CD4-positive, alpha-beta T cell (primary cell): ENCODE data around the gene DYNLL2. TPM values are rescaled to one million over a fixed set of nuclear protein-coding genes. Genes with fewer than 3 reads are reported as not detected.

ENCODE experiments used
- ATAC-seq: fragments of 200-7000 bp; cut with Tn5 transposase; one replicate; pipeline ENCODE4 v1.10.0; 2022; ENCODE audit warnings: mild to moderate bottlenecking; ENCODE audit not compliant: poor library complexity
- CTCF ChIA-PET: fragments of 350-600 bp; sonication (Branson Sonifier 250); formaldehyde crosslinking; loops from one replicate; lab custom pipeline; 2021; ENCODE audit warnings: antibody characterized with exemption, inconsistent platforms; lab: Charles Lee
- POLR2A ChIA-PET: fragments of 350-600 bp; sonication (Branson Sonifier 250); formaldehyde crosslinking; loops from one replicate; lab custom pipeline; 2021; ENCODE audit warnings: antibody characterized with exemption, inconsistent platforms; lab: Charles Lee
- DNase-seq, 14 experiments: peaks; one replicate each; pipeline ENCODE4 v3.0.0-alpha.2; 2013 to 2020; ENCODE audit warnings: mixed read lengths in 2 of 14
- H3K27ac ChIP-seq, 2 donors: one replicate each; pipeline versions ENCODE4 v1.5.1 to v1.7.0; 2013; ENCODE audit warnings: low read length in 2 of 2, low read depth in 1 of 2, mild to moderate bottlenecking in 1 of 2
- H3K27me3 ChIP-seq, 2 experiments: 1 replicate in 1 of 2; 2 replicates in 1 of 2; pipeline versions ENCODE4 v1.6.1 to v1.7.0; 2013; ENCODE audit warnings: low read length in 2 of 2, control low read depth in 1 of 2, mild to moderate bottlenecking in 1 of 2, moderate library complexity in 1 of 2; ENCODE audit not compliant: insufficient read depth in 2 of 2, control insufficient read depth in 1 of 2
- H3K36me3 ChIP-seq: one replicate; pipeline ENCODE4 v1.6.1; 2013; ENCODE audit warnings: low read length, control low read depth; ENCODE audit not compliant: insufficient read depth
- H3K4me1 ChIP-seq: one replicate; pipeline ENCODE4 v1.6.1; 2013; ENCODE audit warnings: low read length, control low read depth; ENCODE audit not compliant: insufficient read depth
- H3K4me3 ChIP-seq: one replicate; pipeline ENCODE4 v1.5.1; 2013; ENCODE audit warnings: mild to moderate bottlenecking, low read length, moderate library complexity
- H3K9me3 ChIP-seq, 2 experiments: 1 replicate in 1 of 2; 2 replicates in 1 of 2; pipeline versions ENCODE4 v1.6.1 to v1.7.0; 2013; ENCODE audit warnings: low read length in 2 of 2, mild to moderate bottlenecking in 2 of 2, control low read depth in 1 of 2, moderate library complexity in 1 of 2; ENCODE audit not compliant: control insufficient read depth in 1 of 2, insufficient read depth in 1 of 2
- H3K27ac Mint-ChIP-seq: one replicate; pipeline ENCODE4 v1.8.0; 2020; ENCODE audit warnings: mixed read lengths
- H3K27me3 Mint-ChIP-seq: one replicate; pipeline ENCODE4 v1.8.0; 2021; ENCODE audit warnings: mixed read lengths
- H3K36me3 Mint-ChIP-seq: one replicate; pipeline ENCODE4 v1.8.0; 2021; ENCODE audit warnings: low read depth, mixed read lengths
- H3K4me1 Mint-ChIP-seq: one replicate; pipeline ENCODE4 v1.8.0; 2021; ENCODE audit warnings: low read depth, mixed read lengths
- H3K4me3 Mint-ChIP-seq: one replicate; pipeline ENCODE4 v1.8.0; 2020; ENCODE audit warnings: mild to moderate bottlenecking, mixed read lengths
- H3K9me3 Mint-ChIP-seq: one replicate; pipeline ENCODE4 v1.8.0; 2020; ENCODE audit warnings: mixed read lengths
- intact Hi-C, 2 experiments: fragments of 100-400 bp; cut with DNase I in 1 of 2; cut with micrococcal nuclease in 1 of 2; formaldehyde crosslinking; loops; one replicate each; pipeline versions ENCODE4 v1.15.1 to v1.9.0; 2023 to 2025; cut with DNase I, micrococcal nuclease
- total RNA-seq, 174 experiments: library from RNA in 2 of 174; stranded (reverse) in 2 of 174; gene quantifications; one replicate each; pipeline ENCODE4 v1.2.3 and lab custom pipeline; 2021 to 2026
- TF ChIP-seq, protein P1 (sequence below): fragments of 200-600 bp; IDR thresholded peaks from one replicate; pipeline ENCODE4 v1.8.0; 2022; ENCODE audit warnings: antibody characterized with exemption, mild to moderate bottlenecking

DYNLL2 gene
- total RNA-seq, 2 experiments from 2014 or later, result 30.9 to 32.2 TPM

DNA sequence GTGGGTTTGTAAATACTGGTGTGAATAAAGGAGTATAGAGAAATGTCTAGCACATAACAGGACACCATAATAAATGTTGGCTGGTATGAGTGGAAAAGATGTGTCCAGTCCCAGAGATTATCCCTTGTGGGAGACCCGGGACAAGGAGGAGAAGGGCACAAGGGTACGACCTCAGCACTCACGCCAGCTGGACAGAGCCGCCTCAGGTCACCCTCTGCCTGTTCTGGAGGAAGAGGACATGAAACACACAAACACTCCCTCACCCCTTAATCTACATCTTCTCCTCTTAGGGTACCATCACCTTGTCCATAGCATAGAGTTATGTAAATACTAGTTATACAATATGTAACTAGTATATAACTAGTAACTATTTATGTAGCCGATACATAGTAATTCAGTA is 26.8 kb downstream of the DYNLL2 start:
- TF ChIP-seq, protein P1, sequence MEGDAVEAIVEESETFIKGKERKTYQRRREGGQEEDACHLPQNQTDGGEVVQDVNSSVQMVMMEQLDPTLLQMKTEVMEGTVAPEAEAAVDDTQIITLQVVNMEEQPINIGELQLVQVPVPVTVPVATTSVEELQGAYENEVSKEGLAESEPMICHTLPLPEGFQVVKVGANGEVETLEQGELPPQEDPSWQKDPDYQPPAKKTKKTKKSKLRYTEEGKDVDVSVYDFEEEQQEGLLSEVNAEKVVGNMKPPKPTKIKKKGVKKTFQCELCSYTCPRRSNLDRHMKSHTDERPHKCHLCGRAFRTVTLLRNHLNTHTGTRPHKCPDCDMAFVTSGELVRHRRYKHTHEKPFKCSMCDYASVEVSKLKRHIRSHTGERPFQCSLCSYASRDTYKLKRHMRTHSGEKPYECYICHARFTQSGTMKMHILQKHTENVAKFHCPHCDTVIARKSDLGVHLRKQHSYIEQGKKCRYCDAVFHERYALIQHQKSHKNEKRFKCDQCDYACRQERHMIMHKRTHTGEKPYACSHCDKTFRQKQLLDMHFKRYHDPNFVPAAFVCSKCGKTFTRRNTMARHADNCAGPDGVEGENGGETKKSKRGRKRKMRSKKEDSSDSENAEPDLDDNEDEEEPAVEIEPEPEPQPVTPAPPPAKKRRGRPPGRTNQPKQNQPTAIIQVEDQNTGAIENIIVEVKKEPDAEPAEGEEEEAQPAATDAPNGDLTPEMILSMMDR, result no peak
- ChIA-PET POLR2A (interaction anchor here (1.0 kb wide), 1 partner anchor 277 kb away, joined by 3 read pairs; no protein-coding TSS in a partner anchor), CTCF (no interaction called here)
- Histone ChIP-seq H3K9me3 (no peaks in the 10 kb centered on the region), H3K27me3 (no peaks in the 10 kb centered on the region), H3K4me3 (no peak overlapping the region), H3K36me3 (no peaks in the 10 kb centered on the region), H3K27ac (no peak overlapping the region), H3K4me1 (no peaks in the 10 kb centered on the region)
- no peaks in the 10 kb centered on the region for H3K9me3 Mint-ChIP-seq
- no peak overlapping the region for H3K4me3 Mint-ChIP-seq
- H3K4me1 Mint-ChIP-seq, result no peaks in the 10 kb centered on the region
- ATAC-seq (no peak), DNase-seq (no peak)
- H3K27ac Mint-ChIP-seq, result no peak overlapping the region
- H3K27me3 Mint-ChIP-seq, result peaks cover 4% of the 10 kb centered on the region
- intact Hi-C loops, result loop anchor here (1.0 to 5.0 kb wide), 2 partner anchors 21 to 868 kb away; no protein-coding TSS in a partner anchor
- no peaks in the 10 kb centered on the region for H3K36me3 Mint-ChIP-seq

DNA sequence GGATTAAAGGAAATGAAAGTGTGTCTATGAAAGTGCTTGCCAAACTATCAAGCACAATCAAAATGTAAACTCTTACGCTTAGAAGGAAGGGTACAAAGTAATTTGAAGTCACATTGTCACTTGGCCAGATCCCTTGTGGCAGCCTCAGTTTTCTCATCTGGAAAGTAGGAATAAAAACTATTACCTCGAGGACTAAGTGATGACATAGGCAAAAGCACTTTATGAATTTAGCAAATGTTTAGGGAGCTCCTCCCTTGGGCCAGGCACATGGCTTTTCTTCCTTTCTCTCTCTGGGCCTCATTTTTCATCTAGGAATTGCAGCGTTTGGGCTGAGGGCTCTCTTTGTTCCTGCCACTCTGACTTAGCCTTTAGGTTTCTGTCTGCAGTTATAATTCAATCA is 28.5 kb downstream of the DYNLL2 start:
- no peak overlapping the region for H3K4me3 ChIP-seq
- peaks cover 4% of the 10 kb centered on the region for H3K27me3 Mint-ChIP-seq
- H3K4me1 Mint-ChIP-seq, result no peaks in the 10 kb centered on the region
- ChIA-PET POLR2A (interaction anchor here (0.7 kb wide), 1 partner anchor 221 kb away, joined by 3 read pairs; no protein-coding TSS in a partner anchor), CTCF (interaction anchor here (1.4 to 3.1 kb wide), 2 partner anchors 112 to 220 kb away, joined by 5 to 18 read pairs; no protein-coding TSS in a partner anchor)
- no peak overlapping the region for H3K27ac Mint-ChIP-seq
- TF ChIP-seq, protein P1, result no peak
- no peaks in the 10 kb centered on the region for H3K9me3 Mint-ChIP-seq
- DNase-seq (no peak), ATAC-seq (no peak)
- H3K9me3 ChIP-seq, result no peaks in the 10 kb centered on the region
- no peaks in the 10 kb centered on the region for H3K27me3 ChIP-seq
- intact Hi-C loops, result loop anchor here (1.0 to 5.0 kb wide), 5 partner anchors 113 to 869 kb away; no protein-coding TSS in a partner anchor
- H3K4me3 Mint-ChIP-seq, result no peak overlapping the region
- H3K36me3 ChIP-seq, result no peaks in the 10 kb centered on the region
- H3K36me3 Mint-ChIP-seq, result no peaks in the 10 kb centered on the region
- H3K4me1 ChIP-seq, result no peaks in the 10 kb centered on the region
- H3K27ac ChIP-seq, result no peak overlapping the region

DNA sequence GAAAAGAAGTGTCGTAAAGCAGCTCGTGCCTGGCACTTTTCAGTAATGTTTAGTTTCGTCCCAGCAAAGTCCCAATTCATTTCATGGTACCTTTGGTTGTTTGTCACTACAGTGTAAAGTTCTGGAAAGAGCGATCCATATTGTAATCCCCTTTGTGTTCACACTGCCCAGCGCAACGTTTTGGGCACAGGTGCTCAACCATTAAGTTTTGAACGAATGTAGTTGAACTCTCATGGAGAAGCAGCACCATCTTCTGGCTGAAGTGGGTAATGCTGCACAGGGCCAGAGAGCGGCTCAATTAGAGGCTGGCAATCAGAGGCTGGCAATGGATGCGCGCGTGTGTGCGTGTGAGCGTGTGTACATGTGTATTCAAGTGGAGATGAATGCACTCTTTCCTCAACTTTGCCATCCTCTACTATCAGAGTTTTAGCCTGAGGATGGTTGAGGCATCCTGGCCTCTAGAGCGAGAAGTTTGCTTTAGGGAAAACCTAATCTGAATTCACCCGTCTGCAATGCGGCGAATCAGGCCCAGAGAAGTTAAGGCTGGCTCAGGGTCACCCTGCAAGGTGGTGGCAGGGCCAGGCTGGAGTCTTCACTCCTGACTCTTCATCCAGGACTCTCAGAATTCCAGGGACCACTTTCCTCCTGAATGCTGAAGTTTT is 29.9 kb downstream of the DYNLL2 start:
- H3K9me3 Mint-ChIP-seq, result no peaks in the 10 kb centered on the region
- POLR2A ChIA-PET, result interaction anchor here (0.6 to 1.2 kb wide), 2 partner anchors 106 to 301 kb away, joined by 3 to 4 read pairs; partner anchors contain the start of gene SRSF1
- no peaks in the 10 kb centered on the region for H3K4me1 Mint-ChIP-seq
- no peak overlapping the region for H3K4me3 Mint-ChIP-seq
- CTCF ChIA-PET, result interaction anchor here (0.7 to 3.1 kb wide), 8 partner anchors 18 to 263 kb away, joined by 3 to 18 read pairs (median 4); partner anchors contain the start of gene MRPS23
- no peak overlapping the region for H3K27ac ChIP-seq
- no peak overlapping the region for H3K4me3 ChIP-seq
- TF ChIP-seq, protein P1, result peak; percentile 89
- H3K4me1 ChIP-seq, result no peaks in the 10 kb centered on the region
- ATAC-seq (peak; percentile 99), DNase-seq (peak; percentile 73 to 89 (median 86))
- H3K36me3 Mint-ChIP-seq, result no peaks in the 10 kb centered on the region
- no peak overlapping the region for H3K27ac Mint-ChIP-seq
- H3K27me3 Mint-ChIP-seq, result peaks cover 4% of the 10 kb centered on the region
- intact Hi-C loops, result loop anchor here (1.0 to 5.0 kb wide), 9 partner anchors 29 to 982 kb away; no protein-coding TSS in a partner anchor
- H3K36me3 ChIP-seq, result no peaks in the 10 kb centered on the region
- H3K9me3 ChIP-seq, result no peaks in the 10 kb centered on the region
- H3K27me3 ChIP-seq, result no peaks in the 10 kb centered on the region
